SK-N-SH (cell line): ENCODE results near the gene PHACTR3. TPM values are rescaled to one million over a fixed set of nuclear protein-coding genes. Genes with fewer than 3 reads are reported as not detected.

Experiments used
- CTCF ChIA-PET: fragments of 300-600, 350-600 bp; formaldehyde crosslinking; extraction: SDS; loops from one replicate; lab custom pipeline; 2021; lab: Yijun Ruan, JAX
- POLR2A ChIA-PET: fragments of 350-600 bp; sonication (Branson Sonifier 250); formaldehyde crosslinking; extraction: SDS; loops from one replicate; lab custom pipeline; 2020; ENCODE audit warnings: antibody characterized with exemption, inconsistent platforms; lab: Yijun Ruan, JAX
- DNase-seq: peaks from one replicate; pipeline ENCODE4 v3.0.0; 2012
- H2AFZ ChIP-seq: fragments of 200-600 bp; sonication (generic); 2 replicates; pipeline ENCODE4 v1.8.1; 2016; ENCODE audit warnings: antibody characterized with exemption, mild to moderate bottlenecking, low read depth
- H3F3A ChIP-seq: fragments of 200-600 bp; sonication (generic); replicated peaks from 2 replicates; pipeline ENCODE3; 2016; ENCODE audit warnings: antibody characterized with exemption, mild to moderate bottlenecking; ENCODE audit not compliant: insufficient read depth
- H3K27ac ChIP-seq, 2 experiments: fragments of 200-500 bp in 1 of 2; fragments of 200-600 bp in 1 of 2; sonication (Bioruptor generic) in 1 of 2; sonication (generic), shearing (Covaris generic) in 1 of 2; 2 replicates each; pipeline versions ENCODE4 v1.5.1 to v1.6.1; 2014 to 2016; ENCODE audit warnings: low read depth in 2 of 2, inconsistent platforms in 1 of 2, low read length in 1 of 2, mild to moderate bottlenecking in 1 of 2, mixed read lengths in 1 of 2
- H3K27me3 ChIP-seq: fragments of 200-600 bp; sonication (generic), shearing (Covaris generic); 2 replicates; pipeline ENCODE4 v1.6.1; 2016; ENCODE audit warnings: mixed run types; ENCODE audit not compliant: insufficient read depth
- H3K36me3 ChIP-seq, 2 experiments: fragments of 200-500 bp in 1 of 2; fragments of 200-600 bp in 1 of 2; sonication (Bioruptor generic) in 1 of 2; sonication (generic) in 1 of 2; replicated peaks in 1 of 2; 2 replicates each; pipeline versions ENCODE3 to v1.5.1; 2014 to 2016; ENCODE audit warnings: low read length in 1 of 2, mild to moderate bottlenecking in 1 of 2; ENCODE audit not compliant: insufficient read depth in 2 of 2, control insufficient read depth in 1 of 2
- H3K4me1 ChIP-seq, 2 experiments: fragments of 200-500 bp in 1 of 2; fragments of 200-600 bp in 1 of 2; sonication (Bioruptor generic) in 1 of 2; sonication (generic), shearing (Covaris generic) in 1 of 2; 2 replicates each; pipeline versions ENCODE4 v1.5.1 to v1.6.1; 2014 to 2016; ENCODE audit warnings: low read depth in 1 of 2, low read length in 1 of 2, mixed run types in 1 of 2; ENCODE audit not compliant: insufficient read depth in 2 of 2, control insufficient read depth in 1 of 2
- H3K4me2 ChIP-seq: fragments of 200-600 bp; sonication (generic), shearing (Covaris generic); 2 replicates; pipeline ENCODE4 v1.6.1; 2017; ENCODE audit warnings: mixed run types
- H3K4me3 ChIP-seq, 2 experiments: fragments of 200-500 bp in 1 of 2; fragments of 200-600 bp in 1 of 2; sonication (Bioruptor generic) in 1 of 2; sonication (generic), shearing (Covaris generic) in 1 of 2; 2 replicates each; pipeline versions ENCODE4 v1.5.1 to v1.8.1; 2014 to 2016; ENCODE audit warnings: low read depth in 2 of 2, inconsistent platforms in 1 of 2, low read length in 1 of 2, mild to moderate bottlenecking in 1 of 2, mixed read lengths in 1 of 2, moderate library complexity in 1 of 2
- H3K79me2 ChIP-seq: fragments of 200-600 bp; sonication (generic); 2 replicates; pipeline ENCODE4 v1.8.1; 2017; ENCODE audit warnings: mild to moderate bottlenecking; ENCODE audit not compliant: insufficient read depth
- H3K9ac ChIP-seq: fragments of 200-600 bp; sonication (generic); 2 replicates; pipeline ENCODE4 v1.6.1; 2017; ENCODE audit warnings: mixed run types
- H3K9me2 ChIP-seq: fragments of 200-600 bp; sonication (generic); 2 replicates; pipeline ENCODE4 v1.6.1; 2017; ENCODE audit warnings: mixed run types
- H3K9me3 ChIP-seq: fragments of 200-600 bp; sonication (generic); 2 replicates; pipeline ENCODE4 v1.6.1; 2017; ENCODE audit warnings: mixed run types, mild to moderate bottlenecking, moderate library complexity
- H4K20me1 ChIP-seq: fragments of 200-600 bp; sonication (generic); 2 replicates; pipeline ENCODE4 v1.6.1; 2017; ENCODE audit warnings: mild to moderate bottlenecking, mixed run types; ENCODE audit not compliant: insufficient read depth
- CHD2 ChIP-seq: fragments of 150-350 bp; IDR thresholded peaks from 2 replicates; pipeline ENCODE4 v1.6.1; 2018; ENCODE audit warnings: low read length; ENCODE audit not compliant: partially characterized antibody
- ELF1 ChIP-seq: IDR thresholded peaks from 2 replicates; pipeline ENCODE4 v1.4.0; 2012
- EZH2phosphoT487 ChIP-seq: fragments of 200-600 bp; sonication (generic); IDR thresholded peaks from 2 replicates; pipeline ENCODE4 v1.6.1; 2017; ENCODE audit warnings: low read depth, mixed run types, mild to moderate bottlenecking, antibody characterized with exemption, moderate library complexity, borderline replicate concordance
- FOSL2 ChIP-seq: IDR thresholded peaks from 2 replicates; pipeline ENCODE4 v1.4.0; 2012; ENCODE audit warnings: low read depth, mild to moderate bottlenecking, moderate library complexity, borderline replicate concordance
- FOXM1 ChIP-seq: IDR thresholded peaks from 2 replicates; pipeline ENCODE4 v1.4.0; 2012; ENCODE audit warnings: low read depth, mild to moderate bottlenecking
- JUND ChIP-seq: IDR thresholded peaks from 2 replicates; pipeline ENCODE4 v1.4.0; 2012
- MEF2A ChIP-seq: IDR thresholded peaks from 2 replicates; pipeline ENCODE4 v1.4.0; 2012; ENCODE audit warnings: low read depth, borderline replicate concordance
- NFIC ChIP-seq: IDR thresholded peaks from 2 replicates; pipeline ENCODE4 v1.4.0; 2012; ENCODE audit warnings: borderline replicate concordance
- POLR2AphosphoS5 ChIP-seq: IDR thresholded peaks from 2 replicates; pipeline ENCODE4 v1.6.1; 2012; ENCODE audit warnings: low read depth, low read length
- RCOR1 ChIP-seq: fragments of 150-350 bp; IDR thresholded peaks from 2 replicates; pipeline ENCODE4 v1.6.1; 2017; ENCODE audit warnings: antibody characterized with exemption, low read length
- RXRA ChIP-seq: IDR thresholded peaks from 2 replicates; pipeline ENCODE4 v1.4.0; 2012; ENCODE audit warnings: low read depth, mild to moderate bottlenecking, borderline replicate concordance
- TAF1 ChIP-seq: IDR thresholded peaks from 2 replicates; pipeline ENCODE4 v1.6.1; 2012; ENCODE audit warnings: low read depth, mild to moderate bottlenecking, low read length, moderate library complexity, borderline replicate concordance
- TCF12 ChIP-seq: IDR thresholded peaks from 2 replicates; pipeline ENCODE4 v1.4.0; 2012
- YY1 ChIP-seq: IDR thresholded peaks from 2 replicates; pipeline ENCODE4 v1.4.0; 2012; ENCODE audit warnings: low read depth, mild to moderate bottlenecking
- WGBS: methylation state at CpG from one replicate; pipeline ENCODE4 v1.1.6; 2017; ENCODE audit warnings: low lambda C conversion rate; 5-methylcytosine and 5-hydroxymethylcytosine counted together
- polyA plus RNA-seq, 3 experiments: library from polyadenylated mRNA; depleted of rRNA; stranded (reverse); fragments of >200 nt; gene quantifications; 2 replicates each; pipeline ENCODE4 v1.2.3, GENCODE V29; 2012
- TF ChIP-seq, protein P1 (sequence below): IDR thresholded peaks from 2 replicates; pipeline ENCODE4 v1.4.0; 2012; ENCODE audit warnings: low read depth, borderline replicate concordance
- TF ChIP-seq, protein P2 (sequence below): fragments of 150-350 bp; IDR thresholded peaks from 2 replicates; pipeline ENCODE4 v1.6.1; 2016; ENCODE audit warnings: mild to moderate bottlenecking, low read depth, low read length
- TF ChIP-seq, protein P3 (sequence below): IDR thresholded peaks from 2 replicates; pipeline ENCODE4 v1.6.1; 2012; ENCODE audit warnings: mild to moderate bottlenecking, low read depth, low read length, moderate library complexity
- TF ChIP-seq, protein P4 (sequence below): IDR thresholded peaks from 2 replicates; pipeline ENCODE4 v1.4.0; 2012; ENCODE audit warnings: low read depth

The PHACTR3 gene
- polyA plus RNA-seq, 1 of the 3 experiments (the other 2 are of a cell fraction), result 0.10 TPM

DNA sequence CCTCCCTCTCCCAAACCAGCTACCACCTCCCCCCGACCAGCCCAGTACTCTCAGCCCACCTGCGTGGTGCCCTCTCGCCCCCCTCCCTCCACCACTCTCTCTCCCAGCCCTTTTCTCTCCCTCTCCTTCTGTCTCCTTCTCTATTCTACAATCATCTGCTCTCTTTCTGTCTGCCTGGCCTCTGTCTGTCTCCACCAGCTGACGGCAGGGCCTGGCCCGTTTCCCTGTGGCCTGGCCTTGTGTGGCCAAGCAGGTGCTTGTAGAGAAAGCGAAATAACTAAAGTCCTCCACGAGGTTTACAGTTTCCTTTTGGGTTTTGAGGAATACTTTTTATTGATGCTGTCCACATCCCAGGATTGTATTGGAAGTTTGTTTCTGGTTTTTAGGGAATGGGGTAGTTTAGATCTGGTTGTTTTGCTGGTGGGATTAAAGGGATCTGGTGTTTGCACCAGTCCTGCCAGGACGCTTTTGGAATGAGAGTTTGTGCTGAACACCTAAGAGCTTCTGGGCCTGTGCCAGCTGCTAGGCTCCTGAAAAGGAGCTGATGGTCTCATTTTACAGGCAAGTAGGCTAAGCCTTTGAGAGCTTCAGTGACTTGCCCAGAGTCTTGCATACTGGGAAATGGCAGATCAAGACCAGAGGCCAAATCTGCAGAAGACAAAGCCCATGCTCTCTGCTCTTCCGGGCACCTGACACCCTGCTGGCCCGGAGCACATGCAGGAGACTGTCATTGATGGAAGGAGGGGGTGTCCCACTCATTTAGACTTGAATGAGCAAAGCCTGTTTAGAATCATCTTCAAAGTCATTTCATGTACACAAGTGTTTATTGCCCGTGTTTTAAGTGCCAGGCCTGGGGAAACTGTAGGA lies 167.4 kb downstream of the PHACTR3 start (continued):
- TF ChIP-seq FOSL2, result no peak
- TF ChIP-seq TAF1, result no peak

DNA sequence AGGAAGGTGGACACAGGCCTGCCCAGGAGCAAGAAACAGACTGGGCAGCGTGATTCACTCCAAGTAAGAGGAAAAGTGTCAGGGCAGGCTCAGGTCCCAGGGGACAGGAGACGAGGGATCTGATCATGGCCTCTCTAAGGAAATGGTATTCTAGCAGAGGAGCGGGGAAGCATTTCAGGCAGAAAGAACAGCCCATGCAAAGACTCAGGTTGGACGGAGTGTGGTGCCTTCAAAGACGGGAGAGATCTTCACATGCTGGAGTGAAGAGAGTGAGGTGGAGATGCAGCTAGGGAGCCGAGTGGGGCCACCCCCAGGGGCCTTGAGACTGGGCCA lies 168.0 kb downstream of the PHACTR3 start:
- Histone ChIP-seq H3K27ac (no peak overlapping the region), H3K4me1 (no peaks in the 10 kb centered on the region), H3K9ac (no peak overlapping the region), H3K79me2 (no peaks in the 10 kb centered on the region), H3K9me3 (no peaks in the 10 kb centered on the region), H4K20me1 (no peaks in the 10 kb centered on the region), H3K36me3 (no peaks in the 10 kb centered on the region), H3F3A (no peaks in the 10 kb centered on the region), H3K9me2 (no peaks in the 10 kb centered on the region), H3K27me3 (no peaks in the 10 kb centered on the region), H2AFZ (no peak overlapping the region), H3K4me2 (no peak overlapping the region)
- no peak for DNase-seq
- CTCF ChIA-PET, result interaction anchor here (0.6 to 3.8 kb wide), 4 partner anchors 11 to 201 kb away, joined by 3 to 26 read pairs (median 12); no protein-coding TSS in a partner anchor
- TF ChIP-seq RXRA (no peak), EZH2phosphoT487 (no peak), ELF1 (no peak), NFIC (no peak), MEF2A (no peak), POLR2AphosphoS5 (no peak), FOXM1 (no peak), YY1 (no peak), TCF12 (no peak), RCOR1 (no peak)
- TF ChIP-seq, protein P1, sequence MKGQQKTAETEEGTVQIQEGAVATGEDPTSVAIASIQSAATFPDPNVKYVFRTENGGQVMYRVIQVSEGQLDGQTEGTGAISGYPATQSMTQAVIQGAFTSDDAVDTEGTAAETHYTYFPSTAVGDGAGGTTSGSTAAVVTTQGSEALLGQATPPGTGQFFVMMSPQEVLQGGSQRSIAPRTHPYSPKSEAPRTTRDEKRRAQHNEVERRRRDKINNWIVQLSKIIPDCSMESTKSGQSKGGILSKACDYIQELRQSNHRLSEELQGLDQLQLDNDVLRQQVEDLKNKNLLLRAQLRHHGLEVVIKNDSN, result no peak
- TF ChIP-seq, all 33 proteins: peak for 0
- 18% methylated on average over 5 of the region's 6 CpGs for WGBS
- POLR2A ChIA-PET, result no interaction called here
- no peak overlapping the region for H3K4me3 ChIP-seq

DNA sequence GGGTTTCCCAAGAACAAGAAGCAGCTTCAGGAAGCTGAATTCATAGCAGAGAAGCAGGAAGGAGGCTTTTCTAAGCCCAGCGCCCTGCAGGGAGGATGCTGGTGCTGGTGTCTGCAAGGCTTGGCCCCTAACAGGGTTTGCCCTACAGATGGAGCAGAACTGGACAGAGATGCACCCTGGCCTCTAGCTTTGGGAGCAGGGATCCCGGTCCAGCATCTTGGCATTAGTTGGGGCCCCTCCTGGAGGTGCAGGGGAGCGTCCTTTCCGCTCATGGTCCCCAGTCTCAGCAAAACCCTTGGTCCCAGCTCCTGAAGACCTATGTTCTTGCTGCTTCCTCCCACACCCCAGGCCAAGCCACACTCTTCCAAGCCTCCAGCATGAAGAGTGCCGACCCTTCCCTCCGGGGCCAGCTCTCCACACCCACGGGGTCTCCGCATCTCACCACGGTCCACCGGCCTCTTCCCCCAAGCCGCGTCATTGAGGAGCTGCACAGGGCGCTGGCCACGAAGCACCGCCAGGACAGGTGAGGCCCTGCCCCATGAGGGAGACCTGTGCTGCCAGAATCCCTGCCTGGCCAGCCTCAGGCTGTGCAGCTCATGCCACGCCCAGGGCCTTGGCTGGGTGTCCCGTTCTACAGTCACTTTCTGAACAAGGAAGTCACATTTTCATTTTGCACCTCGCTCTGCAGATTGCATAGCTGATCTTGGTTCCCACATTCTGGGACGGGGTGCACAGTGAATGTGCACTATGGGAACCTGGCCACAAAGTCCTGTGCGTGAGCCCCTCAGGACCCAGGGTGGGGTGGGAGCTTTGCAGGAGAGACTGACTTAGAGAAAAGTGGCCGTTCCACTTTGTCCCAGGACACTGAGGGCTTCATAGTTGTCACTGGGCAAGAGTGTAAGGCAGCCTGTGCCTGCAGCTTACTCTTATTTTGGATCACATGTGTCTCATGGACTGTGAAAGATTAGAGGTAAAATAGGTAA lies 168.9 kb downstream of the PHACTR3 start:
- no peak overlapping the region for H3K4me3 ChIP-seq
- DNase-seq, result no peak
- WGBS, result 48% methylated on average over 21 of the region's 21 CpGs
- H3K4me1 ChIP-seq, result no peaks in the 10 kb centered on the region
- no peak overlapping the region for H3K4me2 ChIP-seq
- H3K36me3 ChIP-seq, result no peaks in the 10 kb centered on the region
- H4K20me1 ChIP-seq, result no peaks in the 10 kb centered on the region
- H3K9me3 ChIP-seq, result no peaks in the 10 kb centered on the region
- H3K27ac ChIP-seq, result no peak overlapping the region
- H3F3A ChIP-seq, result no peaks in the 10 kb centered on the region
- no peaks in the 10 kb centered on the region for H3K9me2 ChIP-seq
- H3K79me2 ChIP-seq, result no peaks in the 10 kb centered on the region
- H3K9ac ChIP-seq, result no peak overlapping the region
- H3K27me3 ChIP-seq, result no peaks in the 10 kb centered on the region
- H2AFZ ChIP-seq, result no peak overlapping the region
- CTCF ChIA-PET, result interaction anchor here (0.6 to 3.8 kb wide), 5 partner anchors 10 to 175 kb away, joined by 3 to 26 read pairs (median 4); no protein-coding TSS in a partner anchor
- POLR2A ChIA-PET, result no interaction called here
- TF ChIP-seq, protein P2, sequence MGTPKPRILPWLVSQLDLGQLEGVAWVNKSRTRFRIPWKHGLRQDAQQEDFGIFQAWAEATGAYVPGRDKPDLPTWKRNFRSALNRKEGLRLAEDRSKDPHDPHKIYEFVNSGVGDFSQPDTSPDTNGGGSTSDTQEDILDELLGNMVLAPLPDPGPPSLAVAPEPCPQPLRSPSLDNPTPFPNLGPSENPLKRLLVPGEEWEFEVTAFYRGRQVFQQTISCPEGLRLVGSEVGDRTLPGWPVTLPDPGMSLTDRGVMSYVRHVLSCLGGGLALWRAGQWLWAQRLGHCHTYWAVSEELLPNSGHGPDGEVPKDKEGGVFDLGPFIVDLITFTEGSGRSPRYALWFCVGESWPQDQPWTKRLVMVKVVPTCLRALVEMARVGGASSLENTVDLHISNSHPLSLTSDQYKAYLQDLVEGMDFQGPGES, result no peak
- TF ChIP-seq CHD2 (no peak), FOSL2 (no peak), EZH2phosphoT487 (no peak), JUND (no peak), TAF1 (no peak)
- TF ChIP-seq, protein P3, sequence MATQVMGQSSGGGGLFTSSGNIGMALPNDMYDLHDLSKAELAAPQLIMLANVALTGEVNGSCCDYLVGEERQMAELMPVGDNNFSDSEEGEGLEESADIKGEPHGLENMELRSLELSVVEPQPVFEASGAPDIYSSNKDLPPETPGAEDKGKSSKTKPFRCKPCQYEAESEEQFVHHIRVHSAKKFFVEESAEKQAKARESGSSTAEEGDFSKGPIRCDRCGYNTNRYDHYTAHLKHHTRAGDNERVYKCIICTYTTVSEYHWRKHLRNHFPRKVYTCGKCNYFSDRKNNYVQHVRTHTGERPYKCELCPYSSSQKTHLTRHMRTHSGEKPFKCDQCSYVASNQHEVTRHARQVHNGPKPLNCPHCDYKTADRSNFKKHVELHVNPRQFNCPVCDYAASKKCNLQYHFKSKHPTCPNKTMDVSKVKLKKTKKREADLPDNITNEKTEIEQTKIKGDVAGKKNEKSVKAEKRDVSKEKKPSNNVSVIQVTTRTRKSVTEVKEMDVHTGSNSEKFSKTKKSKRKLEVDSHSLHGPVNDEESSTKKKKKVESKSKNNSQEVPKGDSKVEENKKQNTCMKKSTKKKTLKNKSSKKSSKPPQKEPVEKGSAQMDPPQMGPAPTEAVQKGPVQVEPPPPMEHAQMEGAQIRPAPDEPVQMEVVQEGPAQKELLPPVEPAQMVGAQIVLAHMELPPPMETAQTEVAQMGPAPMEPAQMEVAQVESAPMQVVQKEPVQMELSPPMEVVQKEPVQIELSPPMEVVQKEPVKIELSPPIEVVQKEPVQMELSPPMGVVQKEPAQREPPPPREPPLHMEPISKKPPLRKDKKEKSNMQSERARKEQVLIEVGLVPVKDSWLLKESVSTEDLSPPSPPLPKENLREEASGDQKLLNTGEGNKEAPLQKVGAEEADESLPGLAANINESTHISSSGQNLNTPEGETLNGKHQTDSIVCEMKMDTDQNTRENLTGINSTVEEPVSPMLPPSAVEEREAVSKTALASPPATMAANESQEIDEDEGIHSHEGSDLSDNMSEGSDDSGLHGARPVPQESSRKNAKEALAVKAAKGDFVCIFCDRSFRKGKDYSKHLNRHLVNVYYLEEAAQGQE, result no peak
- TF ChIP-seq, protein P4, sequence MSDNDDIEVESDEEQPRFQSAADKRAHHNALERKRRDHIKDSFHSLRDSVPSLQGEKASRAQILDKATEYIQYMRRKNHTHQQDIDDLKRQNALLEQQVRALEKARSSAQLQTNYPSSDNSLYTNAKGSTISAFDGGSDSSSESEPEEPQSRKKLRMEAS, result no peak
